Liver (tissue), 3 donors: Measurements from ENCODE around the gene SCARB1.

Experiments
- CTCF ChIP-seq: fragments of 150-350 bp; IDR thresholded peaks from 2 replicates; pipeline ENCODE4 v1.5.1; 2017; ENCODE audit warnings: improper control_type of control experiment, low read depth, low read length; ENCODE audit not compliant: missing input control
- MAX ChIP-seq: IDR thresholded peaks from 2 replicates; pipeline ENCODE4 v1.6.1; 2016; ENCODE audit warnings: antibody characterized with exemption
- RAD21 ChIP-seq, 2 donors: IDR thresholded peaks; 2 replicates each; pipeline ENCODE4 v1.6.1; 2016; ENCODE audit warnings: antibody characterized with exemption in 2 of 2, mild to moderate bottlenecking in 2 of 2
- ZBTB33 ChIP-seq: IDR thresholded peaks from 2 replicates; pipeline ENCODE4 v1.6.1; 2016; ENCODE audit warnings: antibody characterized with exemption
- donor health status: healthy.
- donor health status: healthy.

- no peak for TF ChIP-seq CTCF
- no peak for TF ChIP-seq RAD21 (IDR thresholded peaks at IDR 0.05)
- no peak for TF ChIP-seq MAX
- no peak for TF ChIP-seq ZBTB33
Measured at GRCh38 chr12:124809878-124810277, 53.8 kb downstream of the SCARB1 start.
